ENCODE data around the gene S100A5.

S100A5 gene

DNA sequence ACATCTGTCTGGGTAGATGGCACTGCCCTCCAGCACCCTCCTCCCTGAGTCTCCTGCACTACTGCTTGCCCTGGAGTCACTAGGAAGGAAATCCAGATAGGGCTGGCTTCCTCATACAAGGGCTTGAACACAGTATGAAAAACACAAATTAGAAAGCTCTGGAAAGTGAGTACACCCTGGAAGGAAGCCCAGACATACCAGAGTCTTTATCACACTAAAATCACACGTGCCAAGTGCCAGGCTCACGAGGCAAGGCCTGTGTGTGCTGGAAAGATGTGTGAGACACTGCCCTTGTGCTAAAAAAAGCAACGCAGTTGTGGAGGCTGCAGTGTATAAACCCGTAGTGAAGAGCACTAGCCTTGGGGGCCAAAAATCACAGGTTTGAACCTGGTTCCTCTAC, 52.0 kb downstream of the S100A5 start:
- H3K4me1 ChIP-seq = no peaks in the 10 kb centered on the region
- in situ Hi-C loops (cut with MboI; ENCODE audit: low sequenced_read_pairs) = no loop called here
- no peak for DNase-seq (ENCODE audit: low spot score in 2 of 2)

DNA sequence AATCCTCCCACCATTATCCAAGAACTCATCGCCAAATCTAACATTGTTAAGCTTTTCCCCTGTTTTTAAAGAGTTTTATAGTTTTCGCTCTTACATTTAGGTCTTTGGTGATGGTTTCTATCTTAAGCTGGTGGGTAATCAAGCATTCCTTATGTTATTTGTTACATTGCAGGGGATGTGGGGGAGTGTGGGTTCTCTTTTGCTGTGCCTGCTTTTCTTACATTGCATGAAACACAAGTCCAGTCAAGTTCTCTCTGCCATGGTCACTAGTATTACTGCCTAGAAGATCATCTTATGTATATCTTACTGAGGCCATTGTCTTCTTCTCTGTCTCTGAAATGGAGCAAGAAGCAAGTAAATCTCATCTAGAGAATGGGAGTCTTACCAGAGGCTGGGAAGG, 53.0 kb downstream of the S100A5 start:
- no peaks in the 10 kb centered on the region for H3K9me3 ChIP-seq
- in situ Hi-C loops (cut with MboI; ENCODE audit: low sequenced_read_pairs) = no loop called here
- no peak for DNase-seq (ENCODE audit: low spot score in 2 of 2)
- H3K36me3 ChIP-seq (replicated peaks) = no peaks in the 10 kb centered on the region
- no peak overlapping the region for H3K4me3 ChIP-seq
- peaks cover 15% of the 10 kb centered on the region; the same call in 1 of the 2 replicates for H3K27me3 ChIP-seq (ENCODE audit: low read depth)
- no peaks in the 10 kb centered on the region for H3K4me1 ChIP-seq

More for the DNA sequence above, 52.0 kb downstream of the S100A5 start:
- no peak overlapping the region for H3K4me3 ChIP-seq
- H3K36me3 ChIP-seq (replicated peaks) = no peaks in the 10 kb centered on the region
- H3K27me3 ChIP-seq (ENCODE audit: low read depth) = peaks cover 10% of the 10 kb centered on the region; the same call in 1 of the 2 replicates
- H3K9me3 ChIP-seq = no peaks in the 10 kb centered on the region
